Heart right ventricle (tissue), 16 donors: ENCODE data around the gene KIF18B. TPM values are rescaled to one million over a fixed set of nuclear protein-coding genes. Genes with fewer than 3 reads are reported as not detected.

Source experiments
- ATAC-seq, 8 donors: fragments of 200-7000 bp; cut with Tn5 transposase; one replicate each; pipeline ENCODE4 v1.9.1; 2020; ENCODE audit warnings: mild to moderate bottlenecking in 8 of 8, moderate library complexity in 8 of 8, moderate number of reproducible peaks in 1 of 8
- DNase-seq, 2 donors: peaks; one replicate each; pipeline ENCODE4 v3.0.0-alpha.2; 2020
- H3K27ac ChIP-seq, 10 donors: fragments of 200-600 bp; sonication (generic) in 2 of 10; one replicate each; pipeline versions ENCODE4 v1.5.0 to v1.8.0; 2020 to 2022; ENCODE audit warnings: mild to moderate bottlenecking in 3 of 10
- H3K27me3 ChIP-seq, 7 donors: fragments of 200-600 bp; one replicate each; pipeline ENCODE4 v1.8.0; 2021 to 2022; ENCODE audit warnings: mild to moderate bottlenecking in 2 of 7
- H3K36me3 ChIP-seq, 9 donors: fragments of 200-600 bp; sonication (generic) in 1 of 9; one replicate each; pipeline versions ENCODE4 v1.5.0 to v1.8.0; 2020 to 2022; ENCODE audit warnings: mild to moderate bottlenecking in 2 of 9
- H3K4me1 ChIP-seq, 9 donors: fragments of 200-600 bp; sonication (generic) in 1 of 9; one replicate each; pipeline versions ENCODE4 v1.5.0 to v1.8.0; 2020 to 2022; ENCODE audit warnings: mild to moderate bottlenecking in 4 of 9
- H3K4me3 ChIP-seq, 10 donors: fragments of 200-600 bp; sonication (generic) in 2 of 10; one replicate each; pipeline versions ENCODE4 v1.5.0 to v1.8.0; 2020 to 2022; ENCODE audit warnings: mild to moderate bottlenecking in 7 of 10, moderate library complexity in 2 of 10
- H3K9me3 ChIP-seq, 11 donors: fragments of 200-600 bp in 10 of 11; sonication (generic) in 2 of 11; one replicate each; pipeline versions ENCODE4 v1.5.0 to v1.8.0; 2013 to 2022; ENCODE audit warnings: mild to moderate bottlenecking in 2 of 11, control low read depth in 1 of 11, moderate library complexity in 1 of 11
- WGBS, 2 donors: extraction: QIAGEN DNeasy Blood & Tissue Kit; methylation state at CpG; one replicate each; pipeline ENCODE4 v1.1.7; 2013; ENCODE audit warnings: inconsistent platforms in 1 of 2; 5-methylcytosine and 5-hydroxymethylcytosine counted together
- intact Hi-C, 10 donors: fragments of 100-400 bp; cut with DNase I; formaldehyde crosslinking; loops; one replicate each; pipeline versions ENCODE4 v1.11.1 to v1.14.2; 2022
- polyA plus RNA-seq, 2 donors: library from polyadenylated mRNA; stranded (reverse); fragments of 200-250 nt; gene quantifications; one replicate each; pipeline ENCODE4 v1.2.3, GENCODE V29; 2013
- total RNA-seq, 10 donors: library from RNA; stranded (reverse); fragmentation: NEBNext Ultra II Directional in 3 of 10; extraction: Animal tissue kit (Norgen Biotek cat#: 25700) in 3 of 10; gene quantifications; one replicate each; pipeline versions ENCODE4 v1.2.1 to v1.2.4, GENCODE V29; 2021 to 2023
- TF ChIP-seq, protein P1 (sequence below), 9 donors: fragments of 200-600 bp; sonication (generic) in 2 of 9; IDR thresholded peaks; one replicate each; pipeline versions ENCODE4 v1.5.0 to v1.8.0; 2021 to 2022; ENCODE audit warnings: antibody characterized with exemption in 9 of 9, mild to moderate bottlenecking in 5 of 9, moderate library complexity in 1 of 9
- donor health status: Arrhythmogenic right ventricular cardiomyopathy.
- donor health status: ischemic (EF 13 %, LVEDD 7.1; RV severe dilation, severe dysfunction).
- donor health status: healthy with polysubstance abuse.
- donor health status: DM: no; HTN: yes; CAD: no.
- donor health status: DM: no; HTN: no; CAD: no.
- donor health status: ischemic (EF 25% LVEDD 6.9; RV normal size, moderate dysfunction).
- donor health status: ischemic (EF 25% LVEDD 5.7; RV mildly dilated, moderate dysfunction).
- donor health status: healthy.
- donor health status: DM: yes; HTN: yes; CAD: no.
- donor health status: Ischemic cardiomyopathy.
- donor health status: ischemic (EF 35%, LVEDD 5.7; RV mildly dilated, moderate dysfunction).
- donor health status: nonischemic (EF 11% LVEDD 7.7; RV severe dilation, severe dysfunction).
- donor health status: DM: yes; HTN: yes; CAD: no.
- donor health status: PGD.
- donor health status: ischemic (EF 29% LVEDD 5.4; RV normal size, mild dysfunction).
- donor health status: nonischemic (EF 23%, LVEDD 6.1; RV moderate dilation, normal function).

KIF18B gene
- total and polyA plus RNA-seq, 12 donors, result 0.04 to 4.3 (median 0.20) TPM; not detected in 1

DNA sequence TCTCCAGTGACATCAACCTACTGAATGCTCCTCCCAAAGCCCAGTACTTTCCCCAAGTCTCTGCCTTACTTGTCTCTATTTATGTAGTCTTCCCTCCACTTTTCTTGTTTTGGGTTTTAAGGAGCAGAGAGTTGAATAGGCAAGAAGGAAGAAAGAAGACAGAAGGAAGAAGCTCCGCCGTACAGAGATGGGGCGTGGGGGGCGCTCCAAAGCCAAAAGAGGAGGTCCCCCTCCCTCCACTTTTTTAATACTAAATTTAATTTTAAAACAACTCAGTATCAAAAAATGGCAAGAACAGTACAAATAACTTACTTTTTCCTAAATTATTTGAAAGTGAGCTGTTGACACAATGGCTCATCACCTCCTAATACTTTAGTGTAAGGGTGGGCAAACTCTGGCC, 52.9 kb downstream of the KIF18B start:
- Histone ChIP-seq H3K27ac (no peak overlapping the region), H3K27me3 (no peaks in the 10 kb centered on the region), H3K9me3 (no peaks in the 10 kb centered on the region), H3K4me3 (no peak overlapping the region), H3K4me1 (peaks cover 0 to 25% (median 18%) of the 10 kb centered on the region in 9 donors), H3K36me3 (peaks cover 0 to 67% (median 33%) of the 10 kb centered on the region in 9 donors)
- WGBS, 2 donors, result 92 to 96% methylated on average over 4 of the region's 4 CpGs
- TF ChIP-seq, protein P1, sequence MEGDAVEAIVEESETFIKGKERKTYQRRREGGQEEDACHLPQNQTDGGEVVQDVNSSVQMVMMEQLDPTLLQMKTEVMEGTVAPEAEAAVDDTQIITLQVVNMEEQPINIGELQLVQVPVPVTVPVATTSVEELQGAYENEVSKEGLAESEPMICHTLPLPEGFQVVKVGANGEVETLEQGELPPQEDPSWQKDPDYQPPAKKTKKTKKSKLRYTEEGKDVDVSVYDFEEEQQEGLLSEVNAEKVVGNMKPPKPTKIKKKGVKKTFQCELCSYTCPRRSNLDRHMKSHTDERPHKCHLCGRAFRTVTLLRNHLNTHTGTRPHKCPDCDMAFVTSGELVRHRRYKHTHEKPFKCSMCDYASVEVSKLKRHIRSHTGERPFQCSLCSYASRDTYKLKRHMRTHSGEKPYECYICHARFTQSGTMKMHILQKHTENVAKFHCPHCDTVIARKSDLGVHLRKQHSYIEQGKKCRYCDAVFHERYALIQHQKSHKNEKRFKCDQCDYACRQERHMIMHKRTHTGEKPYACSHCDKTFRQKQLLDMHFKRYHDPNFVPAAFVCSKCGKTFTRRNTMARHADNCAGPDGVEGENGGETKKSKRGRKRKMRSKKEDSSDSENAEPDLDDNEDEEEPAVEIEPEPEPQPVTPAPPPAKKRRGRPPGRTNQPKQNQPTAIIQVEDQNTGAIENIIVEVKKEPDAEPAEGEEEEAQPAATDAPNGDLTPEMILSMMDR (IDR thresholded peaks at IDR 0.05), result no peak
- intact Hi-C loops, result no loop called here
- ATAC-seq (no peak), DNase-seq (no peak)

DNA sequence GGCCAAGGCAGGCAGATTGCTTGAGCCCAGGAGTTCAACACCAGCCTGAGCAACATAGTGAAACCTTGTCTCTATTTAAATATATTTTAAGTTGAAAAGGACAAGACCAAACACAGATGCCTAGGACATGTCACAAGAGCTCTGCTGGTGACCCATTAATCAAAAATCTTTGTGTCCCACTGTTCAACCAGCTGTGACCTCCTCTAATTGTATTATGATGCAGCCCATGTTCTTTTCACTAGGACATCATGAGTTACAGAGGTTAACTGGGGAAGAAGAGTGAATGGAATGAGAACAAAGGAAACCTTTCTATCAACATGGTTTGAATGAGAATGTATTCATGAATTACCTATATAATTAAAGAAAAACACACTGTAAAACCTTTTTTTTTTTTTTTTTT, 55.3 kb downstream of the KIF18B start:
- intact Hi-C loops, result no loop called here
- H3K27me3 ChIP-seq, result no peaks in the 10 kb centered on the region
- DNase-seq (no peak), ATAC-seq (no peak)
- H3K27ac ChIP-seq, result no peak overlapping the region
- H3K4me1 ChIP-seq, result peaks cover 0 to 31% (median 9%) of the 10 kb centered on the region in 9 donors
- no peak overlapping the region for H3K4me3 ChIP-seq
- no peaks in the 10 kb centered on the region for H3K9me3 ChIP-seq
- TF ChIP-seq, protein P1 (IDR thresholded peaks at IDR 0.05), result no peak
- peaks cover 0 to 83% (median 33%) of the 10 kb centered on the region in 9 donors for H3K36me3 ChIP-seq

DNA sequence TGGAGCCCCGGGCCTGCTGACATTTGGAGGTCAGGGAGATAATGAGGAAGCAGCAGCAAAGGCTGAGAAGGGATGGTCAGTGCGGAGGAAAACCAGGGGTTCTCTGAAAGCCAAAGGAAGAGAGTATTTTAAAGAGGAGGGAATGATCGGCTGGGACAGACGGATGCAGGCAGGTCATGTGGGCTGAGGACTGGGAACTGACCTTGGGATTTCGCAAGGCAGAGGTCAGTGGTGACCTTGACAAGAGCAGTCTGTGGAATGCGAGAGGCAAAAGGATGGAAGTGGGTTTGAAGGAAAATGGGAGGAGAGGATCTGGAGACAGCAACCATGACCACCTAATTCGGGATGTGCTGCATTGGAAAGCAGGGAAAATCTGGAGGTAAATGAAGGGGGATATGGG, 58.6 kb downstream of the KIF18B start:
- Histone ChIP-seq H3K4me1 (peaks cover 0 to 33% (median 8%) of the 10 kb centered on the region in 9 donors), H3K27me3 (no peaks in the 10 kb centered on the region), H3K9me3 (no peaks in the 10 kb centered on the region), H3K27ac (no peak overlapping the region), H3K4me3 (no peak overlapping the region), H3K36me3 (peaks cover 0 to 91% (median 46%) of the 10 kb centered on the region in 9 donors)
- intact Hi-C loops, result no loop called here
- WGBS, 2 donors, result 50 to 61% methylated on average over 7 of the region's 7 CpGs
- DNase-seq (no peak), ATAC-seq (peak in 1 of 8 donors; percentile 50)
- TF ChIP-seq, protein P1 (IDR thresholded peaks at IDR 0.05), result no peak

DNA sequence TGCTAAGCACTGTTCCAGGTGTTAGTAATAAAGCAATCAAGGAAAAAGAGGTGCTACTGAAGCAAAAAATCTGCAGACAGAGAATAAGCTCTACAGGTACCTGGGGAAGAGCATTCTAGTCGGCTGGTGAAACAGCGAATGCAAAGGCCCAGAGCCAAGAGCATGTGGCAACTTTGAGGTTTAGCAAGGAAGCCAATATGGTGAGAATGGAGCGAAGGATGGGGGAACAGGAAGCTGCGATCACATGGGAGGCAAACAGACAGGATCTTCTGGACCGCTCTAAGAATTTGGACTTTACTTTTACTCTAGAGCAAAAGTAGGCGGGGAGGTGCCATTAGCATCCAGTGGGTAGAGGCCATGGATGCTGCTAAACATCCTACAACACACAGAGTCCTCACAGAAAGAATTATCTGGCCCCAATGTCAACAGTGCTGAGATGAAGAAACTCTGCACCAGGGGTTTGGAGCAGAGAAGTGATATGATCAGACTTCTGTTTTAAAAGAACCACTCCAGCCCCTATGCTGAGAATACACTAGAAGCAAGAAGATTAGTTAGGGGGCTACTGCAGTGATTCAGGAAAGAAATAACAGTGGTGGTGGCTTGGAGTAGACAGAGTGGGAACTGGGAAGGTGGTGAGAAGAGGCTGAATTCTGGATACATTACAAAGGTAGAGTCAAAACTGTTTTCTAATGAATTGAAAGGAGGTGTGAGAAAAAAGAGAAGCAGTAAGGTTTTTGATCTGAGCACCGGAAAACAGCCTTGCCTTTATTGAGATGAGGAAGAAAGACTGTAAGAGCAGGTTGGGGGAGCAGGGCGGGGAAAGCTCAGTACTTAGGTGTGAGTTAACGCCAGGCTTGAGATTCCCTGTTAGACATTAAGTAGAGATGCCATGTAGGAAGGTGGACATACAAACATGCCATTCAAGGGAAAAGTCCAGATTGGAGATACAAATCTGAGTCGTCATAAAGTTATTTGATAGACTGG, 59.3 kb downstream of the KIF18B start:
- 79 to 84% methylated on average over 10 of the region's 10 CpGs for WGBS, 2 donors
- H3K4me1 ChIP-seq, result peaks cover 0 to 33% (median 8%) of the 10 kb centered on the region in 9 donors
- no peaks in the 10 kb centered on the region for H3K9me3 ChIP-seq
- TF ChIP-seq, protein P1 (IDR thresholded peaks at IDR 0.05), result no peak
- no peaks in the 10 kb centered on the region for H3K27me3 ChIP-seq
- no peak overlapping the region for H3K4me3 ChIP-seq
- intact Hi-C loops, result no loop called here
- DNase-seq, result no peak
- H3K36me3 ChIP-seq, result peaks cover 0 to 91% (median 48%) of the 10 kb centered on the region in 9 donors
- H3K27ac ChIP-seq, result no peak overlapping the region
- ATAC-seq, result no peak
